ENCODE measurements around the gene EID2B.

Gene EID2B

GRCh38 chr19:39496063-39496462, 36.6 kb downstream of the EID2B start:
- TF ChIP-seq EZH2phosphoT487 (IDR thresholded peaks at IDR 0.05; ENCODE audit: low read depth): no peak
- TF ChIP-seq, protein P1, sequence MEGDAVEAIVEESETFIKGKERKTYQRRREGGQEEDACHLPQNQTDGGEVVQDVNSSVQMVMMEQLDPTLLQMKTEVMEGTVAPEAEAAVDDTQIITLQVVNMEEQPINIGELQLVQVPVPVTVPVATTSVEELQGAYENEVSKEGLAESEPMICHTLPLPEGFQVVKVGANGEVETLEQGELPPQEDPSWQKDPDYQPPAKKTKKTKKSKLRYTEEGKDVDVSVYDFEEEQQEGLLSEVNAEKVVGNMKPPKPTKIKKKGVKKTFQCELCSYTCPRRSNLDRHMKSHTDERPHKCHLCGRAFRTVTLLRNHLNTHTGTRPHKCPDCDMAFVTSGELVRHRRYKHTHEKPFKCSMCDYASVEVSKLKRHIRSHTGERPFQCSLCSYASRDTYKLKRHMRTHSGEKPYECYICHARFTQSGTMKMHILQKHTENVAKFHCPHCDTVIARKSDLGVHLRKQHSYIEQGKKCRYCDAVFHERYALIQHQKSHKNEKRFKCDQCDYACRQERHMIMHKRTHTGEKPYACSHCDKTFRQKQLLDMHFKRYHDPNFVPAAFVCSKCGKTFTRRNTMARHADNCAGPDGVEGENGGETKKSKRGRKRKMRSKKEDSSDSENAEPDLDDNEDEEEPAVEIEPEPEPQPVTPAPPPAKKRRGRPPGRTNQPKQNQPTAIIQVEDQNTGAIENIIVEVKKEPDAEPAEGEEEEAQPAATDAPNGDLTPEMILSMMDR (IDR thresholded peaks at IDR 0.05; ENCODE audit: low read depth, low read length): no peak

GRCh38 chr19:39494661-39495060, 38.0 kb downstream of the EID2B start:
- no peak overlapping the region for H3K9ac ChIP-seq (ENCODE audit: low read length)
- no peak overlapping the region for H3K4me2 ChIP-seq (ENCODE audit: low read length)
- no peaks in the 10 kb centered on the region for H3K79me2 ChIP-seq (ENCODE audit: low read length)
- H3K4me3 ChIP-seq (ENCODE audit: low read length): no peak overlapping the region
- peaks cover 6% of the 10 kb centered on the region for H3K36me3 ChIP-seq (replicated peaks; ENCODE audit: low read depth, low read length)
- no peak overlapping the region for H3K27ac ChIP-seq (ENCODE audit: low read length)
- peaks cover 10% of the 10 kb centered on the region for H3K4me1 ChIP-seq (ENCODE audit: low read length)
- H3K9me3 ChIP-seq (ENCODE audit: insufficient read depth, low read length): no peaks in the 10 kb centered on the region
- no peaks in the 10 kb centered on the region for H4K20me1 ChIP-seq (ENCODE audit: insufficient read depth, low read length)
- H2AFZ ChIP-seq (ENCODE audit: low read depth, low read length): no peak overlapping the region
- H3K27me3 ChIP-seq (ENCODE audit: low read depth, low read length): peaks cover 9% of the 10 kb centered on the region
- TF ChIP-seq, protein P1 (IDR thresholded peaks at IDR 0.05; ENCODE audit: low read depth, low read length): no peak
- no peak for TF ChIP-seq EZH2phosphoT487 (IDR thresholded peaks at IDR 0.05; ENCODE audit: low read depth)

More at GRCh38 chr19:39496063-39496462, 36.6 kb downstream of the EID2B start:
- no peak overlapping the region for H3K4me3 ChIP-seq (ENCODE audit: low read length)
- no peaks in the 10 kb centered on the region for H4K20me1 ChIP-seq (ENCODE audit: insufficient read depth, low read length)
- peaks cover 12% of the 10 kb centered on the region for H3K27me3 ChIP-seq (ENCODE audit: low read depth, low read length)
- H3K27ac ChIP-seq (ENCODE audit: low read length): no peak overlapping the region
- H2AFZ ChIP-seq (ENCODE audit: low read depth, low read length): no peak overlapping the region
- H3K4me1 ChIP-seq (ENCODE audit: low read length): peaks cover 10% of the 10 kb centered on the region
- H3K9ac ChIP-seq (ENCODE audit: low read length): no peak overlapping the region
- H3K36me3 ChIP-seq (replicated peaks; ENCODE audit: low read depth, low read length): no peaks in the 10 kb centered on the region
- no peaks in the 10 kb centered on the region for H3K9me3 ChIP-seq (ENCODE audit: insufficient read depth, low read length)
- H3K4me2 ChIP-seq (ENCODE audit: low read length): no peak overlapping the region
- H3K79me2 ChIP-seq (ENCODE audit: low read length): no peaks in the 10 kb centered on the region

DNA sequence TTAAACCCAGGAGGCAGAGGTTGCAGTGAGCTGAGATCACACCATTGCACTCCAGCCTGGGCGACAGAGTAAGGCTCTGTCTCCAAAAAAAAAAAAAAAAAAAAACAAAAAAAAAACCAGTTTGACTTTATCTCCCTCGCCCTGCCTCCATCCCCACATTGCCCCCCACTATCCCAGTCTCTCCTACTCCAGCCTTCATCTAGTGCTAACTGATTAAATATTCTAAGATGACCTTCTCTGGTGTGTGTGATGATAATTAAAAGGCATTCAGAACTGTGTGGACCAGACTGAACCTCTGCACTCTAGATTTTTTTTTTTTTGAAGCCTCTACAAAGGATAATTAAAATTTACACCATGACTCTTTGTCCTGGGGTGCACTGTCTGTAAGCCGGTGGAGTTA, 39.9 kb downstream of the EID2B start:
- TF ChIP-seq, protein P1 (IDR thresholded peaks at IDR 0.05; ENCODE audit: low read depth, low read length): no peak
- TF ChIP-seq EZH2phosphoT487 (IDR thresholded peaks at IDR 0.05; ENCODE audit: low read depth): no peak
- Histone ChIP-seq H3K27me3 (ENCODE audit: low read depth, low read length) (no peaks in the 10 kb centered on the region), H3K9ac (ENCODE audit: low read length) (no peak overlapping the region), H3K4me1 (ENCODE audit: low read length) (peaks cover 4% of the 10 kb centered on the region), H3K79me2 (ENCODE audit: low read length) (no peaks in the 10 kb centered on the region), H3K4me2 (ENCODE audit: low read length) (no peak overlapping the region), H3K36me3 (replicated peaks; ENCODE audit: low read depth, low read length) (peaks cover 23% of the 10 kb centered on the region), H2AFZ (ENCODE audit: low read depth, low read length) (no peak overlapping the region), H4K20me1 (ENCODE audit: insufficient read depth, low read length) (no peaks in the 10 kb centered on the region), H3K27ac (ENCODE audit: low read length) (no peak overlapping the region), H3K4me3 (ENCODE audit: low read length) (no peak overlapping the region), H3K9me3 (ENCODE audit: insufficient read depth, low read length) (no peaks in the 10 kb centered on the region)

DNA sequence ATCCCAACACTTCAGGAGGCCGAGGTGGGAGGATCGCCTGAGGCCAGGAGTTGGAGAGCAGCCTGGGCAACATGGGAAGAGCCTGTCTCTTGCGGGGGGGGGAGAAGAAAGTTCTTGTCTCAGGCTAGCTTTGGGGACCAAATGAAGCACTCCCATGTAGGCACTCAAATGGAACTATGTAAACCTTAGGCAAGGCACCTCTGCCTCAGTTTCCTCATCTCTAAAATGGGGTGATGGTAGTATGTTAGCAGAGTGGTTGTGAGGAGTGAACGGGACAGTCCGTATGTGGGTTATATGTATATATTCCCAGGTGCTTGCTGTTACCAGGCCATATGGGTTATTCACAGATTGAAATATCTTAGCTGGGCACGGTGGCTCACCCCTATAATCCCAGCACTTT, 40.4 kb downstream of the EID2B start:
- Histone ChIP-seq H2AFZ (ENCODE audit: low read depth, low read length) (no peak overlapping the region), H3K4me2 (ENCODE audit: low read length) (no peak overlapping the region), H3K27me3 (ENCODE audit: low read depth, low read length) (no peaks in the 10 kb centered on the region), H4K20me1 (ENCODE audit: insufficient read depth, low read length) (no peaks in the 10 kb centered on the region), H3K9ac (ENCODE audit: low read length) (no peak overlapping the region), H3K36me3 (replicated peaks; ENCODE audit: low read depth, low read length) (peaks cover 24% of the 10 kb centered on the region), H3K4me1 (ENCODE audit: low read length) (no peaks in the 10 kb centered on the region), H3K4me3 (ENCODE audit: low read length) (no peak overlapping the region), H3K9me3 (ENCODE audit: insufficient read depth, low read length) (no peaks in the 10 kb centered on the region), H3K79me2 (ENCODE audit: low read length) (no peaks in the 10 kb centered on the region), H3K27ac (ENCODE audit: low read length) (no peak overlapping the region)
- no peak for TF ChIP-seq EZH2phosphoT487 (IDR thresholded peaks at IDR 0.05; ENCODE audit: low read depth)

- no peaks in the 10 kb centered on the region for H4K20me1 ChIP-seq (ENCODE audit: insufficient read depth, low read length)
Observed at GRCh38 chr19:39489756-39490155, 42.9 kb downstream of the EID2B start.

More at GRCh38 chr19:39489756-39490155, 42.9 kb downstream of the EID2B start:
- H3K9me3 ChIP-seq (ENCODE audit: insufficient read depth, low read length): no peaks in the 10 kb centered on the region
- no peak overlapping the region for H3K27ac ChIP-seq (ENCODE audit: low read length)
- TF ChIP-seq, protein P1 (IDR thresholded peaks at IDR 0.05; ENCODE audit: low read depth, low read length): no peak
- TF ChIP-seq EZH2phosphoT487 (IDR thresholded peaks at IDR 0.05; ENCODE audit: low read depth): no peak
- H3K4me2 ChIP-seq (ENCODE audit: low read length): no peak overlapping the region
- no peaks in the 10 kb centered on the region for H3K4me1 ChIP-seq (ENCODE audit: low read length)
- no peak overlapping the region for H3K4me3 ChIP-seq (ENCODE audit: low read length)
- H2AFZ ChIP-seq (ENCODE audit: low read depth, low read length): no peak overlapping the region
- H3K9ac ChIP-seq (ENCODE audit: low read length): no peak overlapping the region
- H3K79me2 ChIP-seq (ENCODE audit: low read length): peaks cover 10% of the 10 kb centered on the region; the same call in 1 of the 2 replicates
- H3K36me3 ChIP-seq (replicated peaks; ENCODE audit: low read depth, low read length): peaks cover 34% of the 10 kb centered on the region
- H3K27me3 ChIP-seq (ENCODE audit: low read depth, low read length): no peaks in the 10 kb centered on the region

Data from OCI-LY3 (cell line).